ENCODE results near the gene SPARCL1. TPM values are rescaled to one million over a fixed set of nuclear protein-coding genes. Genes with fewer than 3 reads are reported as not detected.

SPARCL1 gene
- total RNA-seq, 1 donor from 2014 or later = not detected

GRCh38 chr4:87570290-87570805 lies 41.2 kb upstream of the SPARCL1 start:
- no peak for DNase-seq
- Mint-ChIP-seq H3K9me3 (ENCODE audit: unreplicated experiment) (no peaks in the 10 kb centered on the region), H3K4me1 (ENCODE audit: low read depth, unreplicated experiment) (no peaks in the 10 kb centered on the region), H3K27ac (ENCODE audit: unreplicated experiment) (no peak overlapping the region), H3K27me3 (ENCODE audit: unreplicated experiment) (no peaks in the 10 kb centered on the region), H3K4me3 (ENCODE audit: unreplicated experiment) (no peak overlapping the region), H3K36me3 (ENCODE audit: unreplicated experiment) (no peaks in the 10 kb centered on the region)
- TF ChIP-seq CTCF (IDR thresholded peaks at IDR 0.05; ENCODE audit: partially characterized antibody, unreplicated experiment) = no peak

- Mint-ChIP-seq H3K36me3 (ENCODE audit: unreplicated experiment) (no peaks in the 10 kb centered on the region), H3K27me3 (ENCODE audit: unreplicated experiment) (no peaks in the 10 kb centered on the region), H3K4me1 (ENCODE audit: low read depth, unreplicated experiment) (no peaks in the 10 kb centered on the region), H3K27ac (ENCODE audit: unreplicated experiment) (no peak overlapping the region), H3K4me3 (ENCODE audit: unreplicated experiment) (no peak overlapping the region), H3K9me3 (ENCODE audit: unreplicated experiment) (no peaks in the 10 kb centered on the region)
- no peak for TF ChIP-seq CTCF (IDR thresholded peaks at IDR 0.05; ENCODE audit: partially characterized antibody, unreplicated experiment)
- no peak for DNase-seq
Measured at GRCh38 chr4:87567191-87567590, 38.0 kb upstream of the SPARCL1 start.

GRCh38 chr4:87566276-87566675 lies 37.1 kb upstream of the SPARCL1 start:
- no peak for TF ChIP-seq CTCF (IDR thresholded peaks at IDR 0.05; ENCODE audit: partially characterized antibody, unreplicated experiment)
- H3K9me3 Mint-ChIP-seq (ENCODE audit: unreplicated experiment) = no peaks in the 10 kb centered on the region
- H3K27me3 Mint-ChIP-seq (ENCODE audit: unreplicated experiment) = no peaks in the 10 kb centered on the region
- H3K4me1 Mint-ChIP-seq (ENCODE audit: low read depth, unreplicated experiment) = no peaks in the 10 kb centered on the region
- H3K36me3 Mint-ChIP-seq (ENCODE audit: unreplicated experiment) = no peaks in the 10 kb centered on the region
- DNase-seq = no peak
- H3K4me3 Mint-ChIP-seq (ENCODE audit: unreplicated experiment) = no peak overlapping the region
- no peak overlapping the region for H3K27ac Mint-ChIP-seq (ENCODE audit: unreplicated experiment)

GRCh38 chr4:87565746-87566145 lies 36.6 kb upstream of the SPARCL1 start:
- no peak for TF ChIP-seq CTCF (IDR thresholded peaks at IDR 0.05; ENCODE audit: partially characterized antibody, unreplicated experiment)
- Mint-ChIP-seq H3K27ac (ENCODE audit: unreplicated experiment) (no peak overlapping the region), H3K4me3 (ENCODE audit: unreplicated experiment) (no peak overlapping the region), H3K27me3 (ENCODE audit: unreplicated experiment) (no peaks in the 10 kb centered on the region), H3K9me3 (ENCODE audit: unreplicated experiment) (peaks cover 1% of the 10 kb centered on the region), H3K36me3 (ENCODE audit: unreplicated experiment) (no peaks in the 10 kb centered on the region), H3K4me1 (ENCODE audit: low read depth, unreplicated experiment) (no peaks in the 10 kb centered on the region)
- DNase-seq = no peak

- H3K27me3 Mint-ChIP-seq (ENCODE audit: unreplicated experiment) = peaks cover 2% of the 10 kb centered on the region
- H3K4me1 Mint-ChIP-seq (ENCODE audit: low read depth, unreplicated experiment) = no peaks in the 10 kb centered on the region
- no peak for TF ChIP-seq CTCF (IDR thresholded peaks at IDR 0.05; ENCODE audit: partially characterized antibody, unreplicated experiment)
- H3K36me3 Mint-ChIP-seq (ENCODE audit: unreplicated experiment) = no peaks in the 10 kb centered on the region
- peaks cover 1% of the 10 kb centered on the region for H3K9me3 Mint-ChIP-seq (ENCODE audit: unreplicated experiment)
- H3K27ac Mint-ChIP-seq (ENCODE audit: unreplicated experiment) = no peak overlapping the region
- DNase-seq = no peak
- no peak overlapping the region for H3K4me3 Mint-ChIP-seq (ENCODE audit: unreplicated experiment)
Measured at GRCh38 chr4:87560802-87561201, 31.6 kb upstream of the SPARCL1 start.
